ENCODE results near the gene ZNF594. TPM values are rescaled to one million over a fixed set of nuclear protein-coding genes. Genes with fewer than 3 reads are reported as not detected.
A peak's percentile ranks its signal among the peaks of the same experiment; 100 is the strongest.
"Not testable (repeated sequence)": the region's sequence is repeated elsewhere in the genome, so short reads cannot be mapped to it uniquely, and the experiment has no call there.

The ZNF594 gene
- total RNA-seq (1 to 10 TPM; 2.2 to 3.1 TPM), total RNA-seq (4.4 to 64.2 (median 24.4) reads per million in 172 experiments)
- polyA plus RNA-seq (2013, experiment 1 of 2) = 8.0 TPM
- polyA plus RNA-seq (2013, experiment 2 of 2) = 5.9 TPM

GRCh38 chr17:5191541-5192417 lies at the start of gene ZNF594:
Gene ZNF594, minus strand, starts transcription at chr17:5191868. Its CDS starts 7,612 bp downstream, at chr17:5184256.
- H3K27ac ChIP-seq (ENCODE audit: low read depth in 1 of 2, low read length in 2 of 2) = peak within 1 kb of the TSS; percentile 51 to 81
- H3K27me3 Mint-ChIP-seq = no peaks in the 10 kb centered on the region
- peak; percentile 80 for TF ChIP-seq CTCF (IDR thresholded peaks at IDR 0.05)
- peak within 1 kb of the TSS; percentile 97 for H3K4me3 ChIP-seq (ENCODE audit: low read length)
- H3K9me3 Mint-ChIP-seq = peaks cover 5% of the 10 kb centered on the region
- DNase-seq = peak; percentile 94 to 98 (median 96)
- H3K27ac Mint-ChIP-seq = peak within 1 kb of the TSS; percentile 88
- H3K36me3 ChIP-seq (ENCODE audit: insufficient read depth, low read length) = peaks cover 5% of the 10 kb centered on the region
- ATAC-seq (ENCODE audit: poor library complexity) = peak; percentile 99
- peaks cover 33% of the 10 kb centered on the region for H3K4me1 Mint-ChIP-seq (ENCODE audit: low read depth)
- H3K4me1 ChIP-seq (ENCODE audit: insufficient read depth, low read length) = peaks cover 23% of the 10 kb centered on the region
- intact Hi-C loops (cut with DNase I, micrococcal nuclease) = loop anchor here in 1 of 2 experiments (2.0 to 10.0 kb wide), 5 partner anchors 79 to 1047 kb away; partner anchors contain the start of genes CAMTA2, CYB5D2, DERL2 and DHX33
- ChIA-PET CTCF (interaction anchor here (0.6 to 1.9 kb wide), 11 partner anchors 9 to 247 kb away, joined by 3 to 10 read pairs (median 4); partner anchors contain the start of genes C1QBP, NUP88, RPAIN and SPAG7), POLR2A (interaction anchor here (0.6 to 3.3 kb wide), 14 partner anchors 9 to 1049 kb away, joined by 3 to 20 read pairs (median 4); partner anchors contain the start of genes C1QBP, CYB5D2, DHX33 and NUP88)
- H3K27me3 ChIP-seq (ENCODE audit: control insufficient read depth in 1 of 2, insufficient read depth in 2 of 2, low read length in 2 of 2) = no peaks in the 10 kb centered on the region
- peaks cover 14 to 21% of the 10 kb centered on the region in 2 experiments for H3K9me3 ChIP-seq (ENCODE audit: control insufficient read depth in 1 of 2, insufficient read depth in 1 of 2, low read length in 2 of 2)
- peak within 1 kb of the TSS; percentile 95 for H3K4me3 Mint-ChIP-seq
- peaks cover 56% of the 10 kb centered on the region for H3K36me3 Mint-ChIP-seq (ENCODE audit: low read depth)

- H3K4me3 Mint-ChIP-seq; H3K27ac ChIP-seq (ENCODE audit: low read depth in 1 of 2, low read length in 2 of 2); CTCF ChIA-PET; H3K9me3 Mint-ChIP-seq; H3K36me3 ChIP-seq (ENCODE audit: insufficient read depth, low read length); H3K4me3 ChIP-seq (ENCODE audit: low read length); POLR2A ChIA-PET; H3K27ac Mint-ChIP-seq; H3K27me3 ChIP-seq (ENCODE audit: control insufficient read depth in 1 of 2, insufficient read depth in 2 of 2, low read length in 2 of 2); DNase-seq; H3K9me3 ChIP-seq (ENCODE audit: control insufficient read depth in 1 of 2, insufficient read depth in 1 of 2, low read length in 2 of 2); ATAC-seq (ENCODE audit: poor library complexity); H3K36me3 Mint-ChIP-seq (ENCODE audit: low read depth); H3K27me3 Mint-ChIP-seq: not testable (repeated sequence)
- intact Hi-C loops (cut with DNase I, micrococcal nuclease) = loop anchor here (5.0 to 10.0 kb wide), 2 partner anchors 43 to 1185 kb away; partner anchors contain the start of gene RABEP1 (in 1 of the 2)
- peaks cover 48% of the 10 kb centered on the region for H3K4me1 Mint-ChIP-seq (ENCODE audit: low read depth)
- H3K4me1 ChIP-seq (ENCODE audit: insufficient read depth, low read length) = peaks cover 42% of the 10 kb centered on the region
Measured at GRCh38 chr17:5239769-5240168, 48.1 kb upstream of the ZNF594 start.

- Mint-ChIP-seq H3K4me1 (ENCODE audit: low read depth) (peaks cover 42% of the 10 kb centered on the region), H3K9me3 (no peaks in the 10 kb centered on the region), H3K27me3 (no peaks in the 10 kb centered on the region), H3K27ac (peak overlapping the region; percentile 42), H3K36me3 (ENCODE audit: low read depth) (no peaks in the 10 kb centered on the region), H3K4me3 (no peak overlapping the region)
- Histone ChIP-seq H3K27ac (ENCODE audit: low read depth in 1 of 2, low read length in 2 of 2) (no peak overlapping the region), H3K36me3 (ENCODE audit: insufficient read depth, low read length) (no peaks in the 10 kb centered on the region), H3K9me3 (ENCODE audit: control insufficient read depth in 1 of 2, insufficient read depth in 1 of 2, low read length in 2 of 2) (no peaks in the 10 kb centered on the region), H3K4me3 (ENCODE audit: low read length) (no peak overlapping the region), H3K4me1 (ENCODE audit: insufficient read depth, low read length) (peaks cover 39% of the 10 kb centered on the region), H3K27me3 (ENCODE audit: control insufficient read depth in 1 of 2, insufficient read depth in 2 of 2, low read length in 2 of 2) (no peaks in the 10 kb centered on the region)
- no peak for ATAC-seq (ENCODE audit: poor library complexity)
- intact Hi-C loops (cut with DNase I, micrococcal nuclease) = no loop called here
- POLR2A ChIA-PET = interaction anchor here (1.0 to 1.2 kb wide), 2 partner anchors 22 to 44 kb away, joined by 4 read pairs; partner anchors contain the start of gene RABEP1
- CTCF ChIA-PET = interaction anchor here (0.9 kb wide), 2 partner anchors 16 to 46 kb away, joined by 3 read pairs; partner anchors contain the start of gene ZNF594
- TF ChIP-seq CTCF (IDR thresholded peaks at IDR 0.05) = no peak
- DNase-seq = no peak
Measured at GRCh38 chr17:5238333-5238732, 46.7 kb upstream of the ZNF594 start.
